ENCODE data around the gene DNAAF3. TPM values are rescaled to one million over a fixed set of nuclear protein-coding genes. Genes with fewer than 3 reads are reported as not detected.

DNAAF3 gene
- total RNA-seq, 1 donor from 2014 or later = 18.4 TPM

DNA sequence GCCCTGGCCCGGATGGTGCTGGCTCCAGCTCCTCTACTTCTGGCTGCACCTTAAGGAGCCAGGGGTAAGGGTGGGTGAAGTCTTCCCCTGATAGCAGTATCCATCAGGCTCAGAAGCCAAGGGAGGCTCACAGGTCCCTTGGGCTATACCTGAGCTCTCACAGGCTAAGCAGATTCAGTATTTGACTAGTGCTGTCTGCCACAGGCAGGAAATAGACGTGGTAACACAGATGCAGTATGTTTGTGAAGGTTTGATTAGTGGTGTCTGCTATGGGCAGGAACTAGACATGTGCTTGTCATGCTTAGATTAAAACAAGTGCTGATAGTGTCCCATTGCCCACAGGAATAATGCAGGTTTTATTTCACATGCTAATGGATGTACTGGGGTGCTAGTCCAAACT lies 9.7 kb upstream of the DNAAF3 start:
- no peak for DNase-seq (ENCODE audit: low spot score, unreplicated experiment)

DNA sequence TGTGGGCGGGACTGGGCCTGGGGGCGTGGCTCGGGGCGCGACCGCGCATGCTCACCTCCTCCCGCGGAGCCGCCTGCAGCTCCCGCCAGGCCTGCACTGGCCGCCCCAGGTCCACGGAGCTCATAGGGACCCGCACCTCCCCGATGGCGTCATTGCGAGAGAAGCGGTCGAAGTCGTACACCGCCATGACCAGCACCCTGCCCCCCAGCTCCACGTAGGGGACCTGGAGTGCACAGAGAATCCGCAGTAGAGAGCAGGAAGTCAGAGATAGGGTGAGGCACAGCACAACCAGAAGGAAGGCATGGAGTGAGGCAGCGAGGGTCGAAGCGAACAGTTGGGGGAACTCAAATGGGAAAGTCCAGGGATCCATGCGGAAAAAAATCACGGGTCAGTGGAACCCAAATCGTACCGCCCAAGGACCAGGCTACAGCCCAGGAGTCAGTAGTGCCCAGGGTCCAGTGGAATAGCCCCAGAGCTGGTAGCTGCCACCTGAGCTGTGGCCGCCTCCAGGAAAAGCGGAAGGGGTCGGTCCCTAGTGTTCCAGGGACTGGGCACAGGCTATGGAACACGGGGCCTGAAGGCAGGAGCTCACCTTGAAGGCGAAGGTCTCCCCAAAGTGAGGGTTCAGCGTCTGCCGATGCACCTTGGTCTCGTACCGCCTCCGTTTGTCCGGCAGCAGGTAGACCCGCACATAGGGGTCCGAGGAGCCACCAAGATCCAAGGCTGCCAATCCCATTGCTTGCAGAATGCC lies 8.9 kb upstream of the DNAAF3 start:
- H3K9me3 Mint-ChIP-seq (ENCODE audit: low read depth) = no peaks in the 10 kb centered on the region
- no peak overlapping the region for H3K4me3 Mint-ChIP-seq (ENCODE audit: low read depth)
- H3K27ac Mint-ChIP-seq = no peak overlapping the region
- peaks cover 90% of the 10 kb centered on the region for H3K27me3 Mint-ChIP-seq
- no peak for DNase-seq (ENCODE audit: low spot score, unreplicated experiment)
- TF ChIP-seq, protein P1, sequence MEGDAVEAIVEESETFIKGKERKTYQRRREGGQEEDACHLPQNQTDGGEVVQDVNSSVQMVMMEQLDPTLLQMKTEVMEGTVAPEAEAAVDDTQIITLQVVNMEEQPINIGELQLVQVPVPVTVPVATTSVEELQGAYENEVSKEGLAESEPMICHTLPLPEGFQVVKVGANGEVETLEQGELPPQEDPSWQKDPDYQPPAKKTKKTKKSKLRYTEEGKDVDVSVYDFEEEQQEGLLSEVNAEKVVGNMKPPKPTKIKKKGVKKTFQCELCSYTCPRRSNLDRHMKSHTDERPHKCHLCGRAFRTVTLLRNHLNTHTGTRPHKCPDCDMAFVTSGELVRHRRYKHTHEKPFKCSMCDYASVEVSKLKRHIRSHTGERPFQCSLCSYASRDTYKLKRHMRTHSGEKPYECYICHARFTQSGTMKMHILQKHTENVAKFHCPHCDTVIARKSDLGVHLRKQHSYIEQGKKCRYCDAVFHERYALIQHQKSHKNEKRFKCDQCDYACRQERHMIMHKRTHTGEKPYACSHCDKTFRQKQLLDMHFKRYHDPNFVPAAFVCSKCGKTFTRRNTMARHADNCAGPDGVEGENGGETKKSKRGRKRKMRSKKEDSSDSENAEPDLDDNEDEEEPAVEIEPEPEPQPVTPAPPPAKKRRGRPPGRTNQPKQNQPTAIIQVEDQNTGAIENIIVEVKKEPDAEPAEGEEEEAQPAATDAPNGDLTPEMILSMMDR (IDR thresholded peaks at IDR 0.05; ENCODE audit: unreplicated experiment) = no peak
- peaks cover 5% of the 10 kb centered on the region for H3K4me1 Mint-ChIP-seq (ENCODE audit: low read depth)
- no peaks in the 10 kb centered on the region for H3K36me3 Mint-ChIP-seq (ENCODE audit: insufficient read depth)

More for the DNA sequence above, 9.7 kb upstream of the DNAAF3 start:
- TF ChIP-seq, protein P1 (IDR thresholded peaks at IDR 0.05; ENCODE audit: unreplicated experiment) = no peak
- Mint-ChIP-seq H3K27me3 (peaks cover 90% of the 10 kb centered on the region), H3K36me3 (ENCODE audit: insufficient read depth) (no peaks in the 10 kb centered on the region), H3K4me3 (ENCODE audit: low read depth) (no peak overlapping the region), H3K4me1 (ENCODE audit: low read depth) (peaks cover 5% of the 10 kb centered on the region), H3K27ac (no peak overlapping the region), H3K9me3 (ENCODE audit: low read depth) (no peaks in the 10 kb centered on the region)

DNA sequence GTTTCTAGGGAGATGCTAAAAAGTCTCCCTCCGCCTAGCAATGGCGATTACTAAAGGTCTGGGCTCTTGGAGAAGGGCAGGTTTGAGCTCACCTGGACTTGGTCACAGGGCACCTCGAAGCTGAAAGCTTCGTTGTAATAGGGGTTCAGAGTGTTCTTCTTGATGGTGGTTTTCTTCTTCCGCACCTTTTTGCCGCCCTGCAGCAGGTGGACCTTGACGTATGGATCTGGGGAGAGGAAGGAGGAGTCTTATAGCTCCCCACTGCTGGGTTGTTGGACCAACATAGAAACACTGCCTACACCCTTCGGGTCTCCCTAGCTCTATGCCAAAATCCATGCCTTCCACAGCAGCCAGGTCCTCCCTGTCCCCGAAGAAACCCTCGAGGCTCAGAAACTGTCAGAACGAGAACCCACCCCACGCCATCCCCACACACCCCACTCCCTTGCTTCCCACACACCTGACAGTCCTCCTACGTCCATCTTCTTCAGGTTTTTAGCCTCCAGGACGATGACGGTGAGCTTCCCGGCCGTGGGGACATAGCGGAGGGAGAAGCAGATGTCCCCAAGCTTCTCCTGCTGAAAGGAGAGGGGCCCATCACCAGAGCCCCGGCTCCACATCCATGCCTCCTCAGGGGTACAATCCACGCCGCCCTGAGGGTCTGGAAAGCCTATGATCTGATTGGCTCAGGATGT lies 8.2 kb upstream of the DNAAF3 start:
- H3K4me3 Mint-ChIP-seq (ENCODE audit: low read depth) = no peak overlapping the region

DNA sequence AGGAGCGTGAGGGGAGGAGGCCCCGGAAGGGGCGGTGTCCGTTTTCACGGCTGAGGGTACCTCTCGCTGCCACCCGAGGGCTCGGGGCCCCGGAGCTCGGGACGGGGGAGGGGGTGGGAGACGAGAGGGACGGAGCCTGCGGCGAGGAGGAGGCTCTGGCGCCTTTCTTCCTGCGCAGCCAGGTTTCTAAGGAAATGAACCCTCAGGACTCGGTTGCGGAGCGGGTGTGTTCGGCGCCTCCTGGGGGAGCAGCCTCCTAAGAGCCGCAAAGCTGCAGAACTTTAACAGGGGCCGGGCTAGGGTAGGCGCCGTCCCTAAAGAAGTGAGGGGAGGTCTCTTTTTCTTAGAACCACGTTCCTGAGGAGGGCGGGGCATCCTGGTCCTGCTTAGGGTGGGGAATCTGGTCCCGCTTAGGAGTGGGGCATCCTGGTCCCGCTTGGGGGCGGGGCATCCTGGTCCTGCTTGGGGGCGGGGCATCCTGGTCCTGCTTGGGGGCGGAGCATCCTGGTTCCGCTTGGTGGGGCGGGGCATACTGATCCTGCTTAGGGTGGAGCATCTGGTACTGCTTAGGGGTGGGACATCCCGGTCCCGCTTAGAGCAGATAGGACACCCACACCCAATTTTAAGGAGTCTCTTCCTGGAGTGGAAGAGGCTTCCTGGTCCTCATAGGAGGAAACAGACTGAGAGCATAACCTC lies 7.4 kb upstream of the DNAAF3 start:
- DNase-seq (ENCODE audit: low spot score, unreplicated experiment) = no peak
- Mint-ChIP-seq H3K36me3 (ENCODE audit: insufficient read depth) (no peaks in the 10 kb centered on the region), H3K27ac (no peak overlapping the region), H3K27me3 (peaks cover 94% of the 10 kb centered on the region), H3K4me3 (ENCODE audit: low read depth) (peak overlapping the region; percentile 62), H3K9me3 (ENCODE audit: low read depth) (no peaks in the 10 kb centered on the region), H3K4me1 (ENCODE audit: low read depth) (peaks cover 3% of the 10 kb centered on the region)
- TF ChIP-seq, protein P1 (IDR thresholded peaks at IDR 0.05; ENCODE audit: unreplicated experiment) = no peak

More for the DNA sequence above, 8.2 kb upstream of the DNAAF3 start:
- Mint-ChIP-seq H3K4me1 (ENCODE audit: low read depth) (peaks cover 3% of the 10 kb centered on the region), H3K27me3 (peaks cover 89% of the 10 kb centered on the region), H3K36me3 (ENCODE audit: insufficient read depth) (no peaks in the 10 kb centered on the region), H3K9me3 (ENCODE audit: low read depth) (no peaks in the 10 kb centered on the region), H3K27ac (no peak overlapping the region)
- no peak for DNase-seq (ENCODE audit: low spot score, unreplicated experiment)
- TF ChIP-seq, protein P1 (IDR thresholded peaks at IDR 0.05; ENCODE audit: unreplicated experiment) = no peak

DNA sequence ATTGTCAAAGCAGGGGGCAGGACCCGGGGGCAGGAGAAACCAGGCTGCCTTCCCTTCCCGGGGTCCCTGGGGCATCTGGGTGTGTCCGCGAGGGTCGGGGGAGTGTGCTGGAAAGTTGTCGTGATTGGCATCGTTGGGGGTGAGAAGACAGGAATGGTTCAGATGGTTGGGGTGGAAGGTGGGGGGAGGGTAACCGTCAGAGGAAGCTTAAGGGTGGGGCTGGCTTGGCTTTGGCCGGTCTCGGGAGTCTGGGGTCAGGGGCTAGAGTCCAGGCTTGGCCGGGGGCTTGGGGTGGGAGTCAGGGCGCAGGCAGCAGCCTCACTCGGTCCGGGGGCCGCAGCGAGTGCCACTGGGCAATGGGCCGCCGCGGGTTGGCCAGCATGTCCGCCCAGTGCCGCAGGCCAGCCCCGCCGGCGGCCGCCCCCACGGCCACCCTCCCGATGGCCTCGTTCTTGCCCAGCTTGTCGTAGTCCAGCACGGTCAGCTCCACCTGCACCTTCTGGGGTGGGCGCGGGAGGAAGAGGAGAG lies 6.8 kb upstream of the DNAAF3 start:
- peaks cover 90% of the 10 kb centered on the region for H3K27me3 Mint-ChIP-seq
- peak overlapping the region; percentile 62 for H3K4me3 Mint-ChIP-seq (ENCODE audit: low read depth)
- H3K36me3 Mint-ChIP-seq (ENCODE audit: insufficient read depth) = no peaks in the 10 kb centered on the region
- TF ChIP-seq, protein P1 (IDR thresholded peaks at IDR 0.05; ENCODE audit: unreplicated experiment) = no peak
- DNase-seq (ENCODE audit: low spot score, unreplicated experiment) = no peak
- H3K9me3 Mint-ChIP-seq (ENCODE audit: low read depth) = no peaks in the 10 kb centered on the region
- no peak overlapping the region for H3K27ac Mint-ChIP-seq
- peaks cover 3% of the 10 kb centered on the region for H3K4me1 Mint-ChIP-seq (ENCODE audit: low read depth)
